ENCODE measurements around the gene MGAT1.

MGAT1 gene

GRCh38 chr5:180803181-180804128, 849 bp upstream of the MGAT1 start:
- peaks cover 82% of the 10 kb centered on the region for H3K4me1 ChIP-seq (ENCODE audit: insufficient read depth, low read length, severe bottlenecking)

GRCh38 chr5:180801596-180802324, 846 bp downstream of the MGAT1 start:
- TF ChIP-seq EZH2 (IDR thresholded peaks at IDR 0.05; ENCODE audit: borderline replicate concordance, low read length) = no peak
- TF ChIP-seq CTCF (IDR thresholded peaks at IDR 0.05; ENCODE audit: low read length) = no peak
- peak overlapping the region; percentile 86 for H3K4me3 ChIP-seq (ENCODE audit: low read depth, low read length, poor library complexity, severe bottlenecking)
- peak overlapping the region; percentile 85 for H3K4me2 ChIP-seq (ENCODE audit: low read length)
- no peaks in the 10 kb centered on the region for H3K27me3 ChIP-seq (ENCODE audit: insufficient read depth, low read length)
- no peaks in the 10 kb centered on the region for H4K20me1 ChIP-seq (ENCODE audit: insufficient read depth, low read length)
- H3K9me2 ChIP-seq (ENCODE audit: low read depth, low read length) = no peaks in the 10 kb centered on the region
- peak overlapping the region; percentile 76 for H3K9ac ChIP-seq (ENCODE audit: low read length)
- peaks cover 51% of the 10 kb centered on the region for H3K79me2 ChIP-seq (ENCODE audit: insufficient read depth, low read length)
- H3K27ac ChIP-seq (ENCODE audit: low read depth, low read length, poor library complexity, severe bottlenecking) = no peak overlapping the region
- H3K36me3 ChIP-seq (ENCODE audit: insufficient read depth, low read length) = peaks cover 22% of the 10 kb centered on the region; the same call in 1 of the 2 replicates
- no peaks in the 10 kb centered on the region for H3K9me3 ChIP-seq (ENCODE audit: low read length)
- H3K4me1 ChIP-seq (ENCODE audit: insufficient read depth, low read length, severe bottlenecking) = peaks cover 65% of the 10 kb centered on the region
- H3F3A ChIP-seq (ENCODE audit: insufficient read depth, low read length) = no peaks in the 10 kb centered on the region
- H2AFZ ChIP-seq (ENCODE audit: low read length) = no peak overlapping the region

More at GRCh38 chr5:180803181-180804128, 849 bp upstream of the MGAT1 start:
- no peaks in the 10 kb centered on the region for H4K20me1 ChIP-seq (ENCODE audit: insufficient read depth, low read length)
- peak; percentile 34; the same call in 1 of the 2 replicates for TF ChIP-seq CTCF (IDR thresholded peaks at IDR 0.05; ENCODE audit: low read length)
- no peak for TF ChIP-seq EZH2 (IDR thresholded peaks at IDR 0.05; ENCODE audit: borderline replicate concordance, low read length)
- peaks cover 44% of the 10 kb centered on the region for H3K79me2 ChIP-seq (ENCODE audit: insufficient read depth, low read length)
- peak overlapping the region; percentile 76 for H3K9ac ChIP-seq (ENCODE audit: low read length)
- H3K27me3 ChIP-seq (ENCODE audit: insufficient read depth, low read length) = no peaks in the 10 kb centered on the region
- peak overlapping the region; percentile 86 for H3K4me3 ChIP-seq (ENCODE audit: low read depth, low read length, poor library complexity, severe bottlenecking)
- H3K4me2 ChIP-seq (ENCODE audit: low read length) = peak overlapping the region; percentile 85
- no peaks in the 10 kb centered on the region for H3F3A ChIP-seq (ENCODE audit: insufficient read depth, low read length)
- no peaks in the 10 kb centered on the region for H3K9me3 ChIP-seq (ENCODE audit: low read length)
- H3K27ac ChIP-seq (ENCODE audit: low read depth, low read length, poor library complexity, severe bottlenecking) = peak overlapping the region; percentile 97
- peaks cover 22% of the 10 kb centered on the region; the same call in 1 of the 2 replicates for H3K36me3 ChIP-seq (ENCODE audit: insufficient read depth, low read length)
- H3K9me2 ChIP-seq (ENCODE audit: low read depth, low read length) = no peaks in the 10 kb centered on the region
- no peak overlapping the region for H2AFZ ChIP-seq (ENCODE audit: low read length)

GRCh38 chr5:180799902-180800801, 2.5 kb downstream of the MGAT1 start:
- H3K27me3 ChIP-seq (ENCODE audit: insufficient read depth, low read length) = no peaks in the 10 kb centered on the region

More at GRCh38 chr5:180799902-180800801, 2.5 kb downstream of the MGAT1 start:
- H3K36me3 ChIP-seq (ENCODE audit: insufficient read depth, low read length) = peaks cover 33% of the 10 kb centered on the region
- no peak overlapping the region for H3K9ac ChIP-seq (ENCODE audit: low read length)
- no peaks in the 10 kb centered on the region for H3F3A ChIP-seq (ENCODE audit: insufficient read depth, low read length)
- H2AFZ ChIP-seq (ENCODE audit: low read length) = no peak overlapping the region
- H3K4me3 ChIP-seq (ENCODE audit: low read depth, low read length, poor library complexity, severe bottlenecking) = peak overlapping the region; percentile 86
- no peak overlapping the region; the same call in 1 of the 2 replicates for H3K4me2 ChIP-seq (ENCODE audit: low read length)
- no peaks in the 10 kb centered on the region for H4K20me1 ChIP-seq (ENCODE audit: insufficient read depth, low read length)
- H3K27ac ChIP-seq (ENCODE audit: low read depth, low read length, poor library complexity, severe bottlenecking) = no peak overlapping the region
- peak; percentile 24; the same call in 1 of the 2 replicates for TF ChIP-seq CTCF (IDR thresholded peaks at IDR 0.05; ENCODE audit: low read length)
- no peak for TF ChIP-seq EZH2 (IDR thresholded peaks at IDR 0.05; ENCODE audit: borderline replicate concordance, low read length)
- no peaks in the 10 kb centered on the region for H3K9me2 ChIP-seq (ENCODE audit: low read depth, low read length)
- peaks cover 49% of the 10 kb centered on the region for H3K4me1 ChIP-seq (ENCODE audit: insufficient read depth, low read length, severe bottlenecking)
- H3K79me2 ChIP-seq (ENCODE audit: insufficient read depth, low read length) = peaks cover 65% of the 10 kb centered on the region
- no peaks in the 10 kb centered on the region for H3K9me3 ChIP-seq (ENCODE audit: low read length)

Measured in OCI-LY1 (cell line).